Activated CD8-positive, alpha-beta memory T cell treated with anti-CD3 and anti-CD28 coated beads, Interleukin-2, amount 50 U/mL, for 1 hour (primary cell): ENCODE results near the gene KIF22.
"Not testable (repeated sequence)": the region's sequence is repeated elsewhere in the genome, so short reads cannot be mapped to it uniquely, and the experiment has no call there.

Experiments
- DNase-seq: peaks from one replicate; pipeline ENCODE4 v3.0.0-alpha.2; 2020; ENCODE audit errors: extremely low read depth

KIF22 gene

DNA sequence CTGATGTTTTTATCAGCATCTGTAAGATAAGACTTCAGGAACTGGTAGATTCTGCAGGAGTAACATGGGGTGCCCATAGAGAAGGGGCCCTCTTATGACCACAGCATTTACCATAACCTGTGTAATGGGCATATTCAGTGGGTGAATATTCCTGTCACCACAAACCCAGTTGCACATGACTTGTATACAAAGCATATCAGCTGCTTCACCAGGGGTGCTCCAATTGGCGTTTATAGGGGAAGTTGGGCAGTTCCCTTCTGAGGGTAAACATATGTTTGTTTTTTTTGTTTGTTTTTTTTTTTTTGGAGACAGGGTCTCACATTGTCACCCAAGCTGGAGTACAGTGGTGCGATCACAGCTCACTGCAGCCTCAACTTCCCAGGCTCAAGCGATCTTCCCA is 24.0 kb upstream of the KIF22 start:
- no peak for DNase-seq

GRCh38 chr16:29767062-29767461 is 23.5 kb upstream of the KIF22 start:
- no peak for DNase-seq

GRCh38 chr16:29769507-29769906 is 21.0 kb upstream of the KIF22 start:
- no peak for DNase-seq

GRCh38 chr16:29770250-29770929 is 20.2 kb upstream of the KIF22 start:
- no peak for DNase-seq

- not testable (repeated sequence) for DNase-seq
Measured at GRCh38 chr16:29772330-29772729, 18.2 kb upstream of the KIF22 start.

DNA sequence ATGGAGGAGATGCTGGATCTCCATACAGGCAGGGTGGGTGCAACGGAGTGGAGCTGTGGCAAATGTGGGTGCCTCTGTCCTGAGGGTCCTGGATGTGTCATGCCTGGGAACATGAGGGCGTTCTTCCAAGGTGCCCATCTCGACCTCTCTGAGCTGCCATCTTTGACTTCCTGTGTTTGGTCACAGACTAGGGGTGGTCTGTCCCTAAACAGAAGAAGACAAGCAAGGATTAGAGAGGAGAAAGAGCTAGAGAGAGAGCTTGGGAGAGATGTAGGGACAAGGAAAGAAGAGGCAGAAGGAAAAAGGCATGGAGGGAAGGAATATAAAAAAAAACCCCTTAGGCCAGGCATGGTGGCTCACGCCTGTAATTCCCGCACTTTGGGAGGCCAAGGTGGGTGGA is 15.8 kb upstream of the KIF22 start:
- no peak for DNase-seq

- no peak for DNase-seq
Measured at GRCh38 chr16:29775742-29776408, 14.7 kb upstream of the KIF22 start.

DNA sequence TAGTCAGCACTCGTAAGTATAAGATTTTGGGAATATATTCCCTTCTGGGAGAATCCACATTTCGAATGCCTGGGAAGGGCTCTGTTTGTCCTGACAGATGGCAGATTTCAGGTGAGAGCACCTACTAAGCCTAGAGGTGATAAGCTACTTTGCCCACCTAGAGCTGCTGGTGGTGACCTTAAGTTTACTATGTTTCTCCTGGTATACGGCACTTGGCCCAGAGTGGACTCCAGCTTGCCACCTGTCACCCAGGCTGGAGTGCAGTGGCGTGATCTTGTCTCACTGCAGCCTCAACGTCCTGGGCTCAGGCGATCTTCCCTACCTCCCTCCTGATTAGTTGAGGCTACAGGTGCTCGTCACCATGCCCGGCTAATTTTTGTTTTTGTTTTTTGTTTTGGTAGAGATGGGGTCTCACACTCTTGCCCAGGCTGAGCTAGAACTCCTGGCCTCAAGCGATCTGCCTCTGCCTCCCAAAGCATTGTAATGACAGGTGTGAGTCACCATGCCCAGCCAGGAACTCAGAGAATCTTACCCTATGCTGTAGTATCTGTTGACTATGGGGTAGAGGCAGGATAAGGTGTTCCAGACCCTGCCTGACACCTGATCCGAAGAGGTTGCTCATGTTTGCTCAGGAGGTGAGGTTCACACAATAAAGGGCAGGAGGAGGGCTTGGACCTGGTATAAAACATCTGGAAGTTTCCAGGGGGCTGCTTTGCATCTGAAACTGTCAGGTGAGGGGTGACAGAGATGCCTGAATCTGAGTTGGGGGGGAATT is 12.8 kb upstream of the KIF22 start, which contains the start of gene ZG16:
Gene ZG16 (plus strand): TSS at position 681 of the 775 bp plus-strand sequence. CDS start 1,011 bp downstream, outside the sequence.
- DNase-seq, result no peak

- no peak for DNase-seq
Measured at GRCh38 chr16:29779474-29779873, 11.1 kb upstream of the KIF22 start.

DNA sequence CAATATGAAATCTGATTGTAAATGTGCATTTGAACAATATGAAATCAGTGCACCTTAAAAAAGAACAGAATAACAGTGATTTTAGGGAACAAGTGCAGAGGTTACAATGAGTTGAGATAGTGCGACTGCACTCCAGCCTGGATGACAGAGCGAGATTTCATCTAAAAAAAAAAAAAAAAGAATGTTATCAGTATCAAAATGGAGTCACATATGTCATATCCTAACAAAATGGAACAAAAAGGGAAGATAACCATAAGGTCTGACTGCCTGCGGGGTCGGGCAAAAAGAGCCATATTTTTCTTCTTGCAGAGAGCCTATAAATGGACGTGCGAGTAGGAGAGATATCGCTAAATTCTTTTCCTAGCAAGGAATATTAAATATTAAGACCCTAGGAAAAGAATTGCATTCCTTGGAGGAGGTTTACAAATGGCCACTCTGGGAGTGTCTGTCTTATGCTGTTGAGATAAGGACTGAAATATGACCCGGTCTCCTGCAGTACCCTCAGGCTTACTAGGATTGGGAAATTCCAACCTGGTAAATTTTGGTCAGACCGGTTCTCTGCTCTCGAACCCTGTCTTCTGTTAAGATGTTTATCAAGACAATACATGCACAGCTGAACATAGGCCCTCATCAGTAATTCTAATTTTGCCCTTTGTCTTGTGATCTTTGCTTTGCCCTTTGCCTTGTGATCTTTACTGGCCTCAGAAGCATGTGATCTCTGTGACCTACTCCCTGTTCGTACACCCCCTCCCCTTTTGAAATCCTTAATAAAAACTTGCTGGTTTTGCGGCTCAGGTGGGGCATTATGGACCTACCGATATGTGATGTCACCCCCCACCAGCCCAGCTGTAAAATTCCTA is 7.2 kb upstream of the KIF22 start:
- not testable (repeated sequence) for DNase-seq

DNA sequence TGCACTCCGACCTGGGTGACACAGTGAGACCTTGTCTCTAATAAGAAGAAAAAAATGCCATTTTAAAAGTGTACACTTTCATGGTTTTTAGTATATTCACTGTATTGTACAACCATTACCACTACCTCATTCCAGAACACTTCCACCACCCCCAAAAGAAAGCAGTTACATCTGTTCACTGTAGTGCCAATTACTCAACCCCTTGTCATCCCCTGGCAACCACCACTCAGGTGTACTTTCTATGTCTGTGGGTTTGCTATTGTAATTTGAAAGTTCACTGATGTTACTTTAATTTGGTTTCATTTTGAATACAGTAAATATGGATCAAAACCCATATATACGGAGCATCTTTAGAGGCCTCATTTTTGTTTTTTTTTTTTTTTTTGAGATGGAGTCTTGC is 6.4 kb upstream of the KIF22 start:
- DNase-seq, result no peak

DNA sequence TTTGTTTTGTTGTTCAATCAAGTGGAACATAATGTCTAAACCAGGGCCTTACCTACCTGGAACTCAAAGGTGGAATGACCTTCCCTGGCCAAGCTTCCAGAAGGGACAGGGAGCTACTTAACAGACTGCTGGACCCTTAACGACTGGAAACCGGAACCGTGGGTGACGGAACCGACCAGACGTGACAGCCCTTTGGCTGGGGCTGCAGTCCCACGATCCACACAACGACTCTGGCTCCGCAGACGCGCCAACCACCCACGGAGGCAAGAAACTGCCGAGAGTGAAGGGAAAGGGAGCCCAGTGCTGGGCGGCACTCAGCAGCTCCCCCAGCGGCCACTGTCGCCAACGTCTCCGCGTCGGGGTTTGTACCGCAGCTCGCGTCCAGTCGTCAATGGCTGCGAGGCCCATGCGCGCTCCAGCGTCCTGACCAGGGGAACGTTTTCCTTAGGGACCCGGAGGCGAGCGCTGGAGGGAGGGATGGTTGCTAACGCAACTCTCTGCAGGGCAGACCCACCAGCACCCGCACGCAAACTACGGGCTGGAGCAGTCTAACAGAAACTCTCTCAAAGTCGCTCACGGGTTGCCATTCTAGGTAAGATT is 5.5 kb upstream of the KIF22 start:
- peak; percentile 43 for DNase-seq

DNA sequence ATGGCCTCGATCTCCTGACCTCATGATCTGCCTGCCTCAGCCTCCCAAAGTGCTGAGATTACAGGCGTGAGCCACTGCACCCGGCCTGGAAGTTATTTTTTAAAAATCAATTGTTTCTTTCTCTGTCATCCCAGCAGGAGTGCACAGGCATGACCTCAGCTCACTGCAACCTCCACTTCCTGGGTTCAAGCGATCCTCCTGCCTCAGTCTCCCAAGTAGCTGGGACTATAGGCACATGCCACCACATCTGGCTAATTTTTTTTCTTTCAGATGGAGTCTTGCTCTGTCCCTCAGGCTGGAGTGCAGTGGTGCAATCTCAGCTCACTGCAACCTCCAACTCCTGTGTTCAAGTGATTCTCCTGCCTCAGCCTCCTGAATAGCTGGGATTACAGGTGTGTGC is 3.4 kb upstream of the KIF22 start:
- DNase-seq, result not testable (repeated sequence)

GRCh38 chr16:29789775-29790182 is 772 bp upstream of the KIF22 start:
- DNase-seq, result no peak

DNA sequence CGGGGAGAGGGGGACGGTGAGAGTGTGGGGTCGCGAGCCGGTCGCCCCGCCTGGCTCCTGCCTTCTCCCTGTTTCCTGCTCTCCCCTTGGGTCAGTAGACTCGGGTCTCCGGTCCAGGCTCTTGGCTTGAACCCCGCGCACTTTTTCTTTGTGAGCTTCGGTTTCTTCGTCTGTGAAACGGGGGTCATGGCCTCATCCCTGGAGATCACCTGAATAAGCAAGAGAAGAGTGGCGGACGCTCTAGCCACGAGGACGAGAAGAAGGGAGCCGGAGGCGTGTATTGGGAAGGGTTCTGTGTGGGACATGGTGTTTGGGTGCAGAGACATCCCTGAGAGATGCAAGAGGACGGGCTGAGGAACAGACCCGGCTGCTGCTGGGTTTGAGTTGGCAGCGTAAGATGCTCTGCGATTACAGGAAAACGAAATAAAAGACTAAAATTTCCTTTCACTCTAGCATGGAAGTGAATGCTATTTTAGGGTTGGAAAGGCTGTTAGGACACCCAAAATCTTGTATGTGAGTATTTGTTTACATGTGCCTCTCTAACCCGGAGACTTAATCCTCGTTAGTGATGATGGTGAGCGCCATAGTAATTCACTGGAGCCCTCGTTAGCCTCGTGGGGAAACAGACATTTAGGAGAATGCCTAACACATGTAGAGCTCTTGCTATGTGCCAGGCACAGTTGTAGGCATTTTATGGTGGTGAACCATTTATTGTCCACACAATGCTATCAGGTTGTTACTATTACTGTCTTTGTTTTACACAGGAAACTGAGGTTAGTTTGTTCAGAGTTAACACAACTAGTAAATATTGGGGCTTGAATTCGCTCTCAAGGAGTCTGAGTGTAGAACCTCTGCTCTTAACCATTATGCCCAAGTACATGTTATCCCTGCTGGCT is 646 bp downstream of the KIF22 start:
- no peak for DNase-seq

DNA sequence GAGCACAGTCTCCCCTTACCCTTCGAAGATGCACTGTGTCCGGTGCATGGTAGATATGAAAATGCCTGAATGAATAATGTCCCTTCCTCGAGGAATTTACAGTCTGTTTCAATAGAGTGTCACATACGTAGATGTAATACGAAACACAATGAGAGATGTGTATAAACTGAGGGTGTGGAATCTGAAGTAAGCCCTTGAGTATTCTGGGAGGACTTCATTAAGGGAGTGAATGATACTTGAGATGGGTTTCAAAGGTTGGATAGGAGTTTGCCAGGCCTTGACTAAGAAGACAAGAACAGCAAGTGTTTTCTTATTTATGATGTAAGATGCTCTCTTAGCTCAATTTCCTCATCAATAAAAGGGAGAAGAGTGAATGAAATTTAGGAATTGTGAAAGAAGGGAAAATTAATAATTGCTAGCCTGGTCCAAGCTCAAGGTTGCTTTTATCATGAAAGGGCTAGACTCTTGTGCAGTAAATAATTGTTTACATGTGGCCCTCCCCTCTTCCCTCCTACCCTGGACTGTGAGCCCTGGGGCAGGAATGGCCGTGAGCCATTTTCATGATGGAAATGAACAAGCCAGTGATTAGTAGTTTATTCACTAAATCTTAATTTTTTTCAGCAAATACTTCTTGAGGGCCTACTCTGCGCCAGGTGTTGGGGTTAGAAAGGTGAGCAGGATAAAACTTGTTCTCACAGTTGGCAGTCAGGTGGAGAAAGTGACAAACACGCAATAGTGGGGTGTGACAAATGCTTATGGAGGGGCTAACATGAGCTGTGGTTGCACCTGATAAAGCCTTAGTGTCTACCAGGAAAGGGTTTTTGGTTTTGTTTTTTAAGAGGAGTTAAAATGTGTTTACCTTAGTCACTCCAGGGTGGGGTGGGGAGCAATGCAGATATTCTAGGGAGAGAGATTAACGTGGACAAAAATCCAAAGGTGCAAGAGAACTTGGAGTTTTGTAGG is 1.6 kb downstream of the KIF22 start:
- DNase-seq, result no peak

- DNase-seq, result not testable (repeated sequence)
Measured at GRCh38 chr16:29793153-29793552, 2.6 kb downstream of the KIF22 start.

DNA sequence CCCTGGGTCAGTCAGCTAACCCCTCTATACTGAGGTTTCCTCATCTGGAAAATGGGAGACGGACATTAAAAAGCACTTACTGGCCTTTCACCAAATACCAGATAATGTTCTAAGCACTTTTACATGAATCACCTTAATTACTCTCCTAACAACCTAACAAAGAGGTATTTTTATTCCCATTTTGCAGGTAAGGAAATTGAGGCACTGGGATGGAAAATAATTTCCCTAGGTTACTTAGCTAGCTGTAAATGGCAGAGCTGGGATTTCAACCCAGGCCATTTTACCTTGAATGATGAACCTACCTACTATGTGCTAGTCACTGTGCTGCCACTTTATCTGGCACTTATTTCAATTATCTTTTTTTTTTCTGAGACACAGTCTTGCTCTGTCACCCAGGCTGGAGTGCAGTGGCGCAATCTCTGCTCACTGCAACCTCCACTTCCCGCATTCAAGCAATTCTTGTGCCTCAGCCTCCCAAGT is 3.7 kb downstream of the KIF22 start:
- no peak for DNase-seq

DNA sequence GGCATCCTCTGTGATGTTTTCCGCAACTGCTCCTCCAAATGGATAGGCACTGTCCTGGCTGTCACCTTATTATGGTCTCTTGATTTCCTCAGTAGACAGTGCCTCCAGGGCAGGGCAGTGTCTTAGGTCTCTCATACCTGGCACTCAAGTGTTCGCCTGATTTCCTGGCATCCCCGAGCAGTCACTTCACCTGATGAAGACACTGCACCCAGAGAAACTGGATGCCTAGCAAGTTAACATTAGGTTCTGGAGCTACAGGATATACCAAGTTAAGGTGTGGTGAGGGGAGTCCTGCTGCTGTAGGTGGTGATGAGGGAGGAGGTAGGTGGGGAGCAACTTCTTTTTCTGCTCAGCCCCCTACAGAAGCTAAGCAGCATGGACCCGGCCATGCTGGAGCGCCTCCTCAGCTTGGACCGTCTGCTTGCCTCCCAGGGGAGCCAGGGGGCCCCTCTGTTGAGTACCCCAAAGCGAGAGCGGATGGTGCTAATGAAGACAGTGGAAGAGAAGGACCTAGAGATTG is 11.9 kb downstream of the KIF22 start:
- no peak for DNase-seq
